Activated T-cell treated with anti-CD3 and anti-CD28 coated beads, Interleukin-2, amount 50 U/mL, for 1 hour (primary cell): ENCODE data around the gene SEMA3G.
A peak's percentile ranks its signal among the peaks of the same experiment; 100 is the strongest.

Experiments
- DNase-seq: peaks from one replicate; pipeline ENCODE4 v3.0.0-alpha.2; 2020

The SEMA3G gene

DNA sequence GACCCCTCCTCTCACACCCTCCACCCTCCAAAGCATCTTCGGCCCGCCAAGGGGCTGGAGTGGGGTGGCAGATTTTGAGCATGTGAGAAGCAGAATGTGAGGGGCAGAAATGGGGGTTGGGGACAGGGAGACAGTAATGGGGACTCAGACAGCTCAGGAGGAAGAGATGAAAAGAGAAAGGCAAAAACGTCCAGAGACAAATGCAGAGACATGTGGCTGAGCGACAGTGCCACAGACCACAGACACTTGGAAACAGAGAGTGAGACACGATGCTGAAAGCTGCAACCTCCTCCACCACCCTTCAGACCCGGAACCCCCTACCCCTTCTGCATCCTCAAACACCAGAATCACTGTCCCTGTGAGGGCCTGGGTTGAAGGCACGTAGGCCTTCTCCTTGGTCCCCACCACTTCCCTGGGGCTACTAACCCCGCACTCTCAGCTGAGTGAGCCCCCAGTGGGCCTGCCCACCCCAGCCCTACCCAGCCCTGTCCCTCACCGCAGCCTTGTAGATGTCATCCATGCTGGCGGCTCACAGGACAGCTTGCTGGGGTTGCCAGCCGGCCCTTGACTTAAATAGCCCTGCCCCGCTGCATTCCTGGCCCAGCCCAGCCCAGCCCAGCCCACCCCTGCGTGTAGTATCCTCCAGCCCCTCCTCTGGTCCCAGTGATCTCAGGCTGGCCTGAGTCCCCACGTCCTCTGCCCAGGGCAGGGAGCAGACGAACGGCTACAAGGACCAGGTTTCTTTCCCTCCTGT lies 8.8 kb upstream of the SEMA3G start, which contains the start of gene TNNC1:
TSS of gene TNNC1 (minus strand) at position 546 of the 754 bp plus-strand sequence. CDS start at position 520, 26 bp downstream.
- no peak for DNase-seq

GRCh38 chr3:52452570-52453221 lies 7.8 kb upstream of the SEMA3G start:
- no peak for DNase-seq

- no peak for DNase-seq
Observed at GRCh38 chr3:52452126-52452525, 7.2 kb upstream of the SEMA3G start.

GRCh38 chr3:52451237-52452083 lies 6.6 kb upstream of the SEMA3G start:
- no peak for DNase-seq

DNA sequence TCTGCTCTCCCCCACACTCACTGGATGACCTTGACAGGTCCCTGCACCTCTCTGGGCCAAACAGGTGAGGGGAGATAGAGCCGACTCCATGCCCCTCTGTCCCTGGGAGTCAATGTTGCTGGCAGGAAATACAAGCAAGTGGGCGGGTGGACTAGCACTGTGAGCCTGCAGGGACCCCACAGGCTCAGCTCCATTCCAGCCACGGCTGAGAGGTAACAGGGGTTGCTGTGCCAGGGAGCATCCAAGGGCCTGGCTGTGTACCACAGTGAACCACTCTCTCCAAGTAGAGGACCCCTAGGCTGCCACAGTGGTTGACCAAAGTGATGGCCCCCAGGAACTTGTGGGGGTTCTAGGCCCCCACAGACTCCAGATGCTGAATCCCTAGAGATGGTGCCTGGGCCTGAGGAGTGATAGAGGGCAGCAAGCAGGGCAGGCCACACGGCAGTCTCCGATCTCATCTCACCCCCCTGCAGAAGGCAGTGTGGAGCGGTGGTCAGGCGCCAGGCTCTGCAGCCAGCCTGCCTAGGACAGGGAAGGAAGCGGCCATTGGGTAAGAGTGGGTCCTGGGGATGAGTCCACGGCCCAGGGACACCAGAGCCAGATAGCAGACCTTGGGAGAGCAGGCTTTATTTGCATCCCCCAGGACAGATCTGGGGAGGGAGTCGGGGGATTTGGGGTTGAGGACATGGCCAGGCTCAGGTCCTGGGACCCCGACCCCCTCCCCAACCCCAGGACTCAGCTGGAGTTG lies 5.8 kb upstream of the SEMA3G start:
- DNase-seq, result no peak

DNA sequence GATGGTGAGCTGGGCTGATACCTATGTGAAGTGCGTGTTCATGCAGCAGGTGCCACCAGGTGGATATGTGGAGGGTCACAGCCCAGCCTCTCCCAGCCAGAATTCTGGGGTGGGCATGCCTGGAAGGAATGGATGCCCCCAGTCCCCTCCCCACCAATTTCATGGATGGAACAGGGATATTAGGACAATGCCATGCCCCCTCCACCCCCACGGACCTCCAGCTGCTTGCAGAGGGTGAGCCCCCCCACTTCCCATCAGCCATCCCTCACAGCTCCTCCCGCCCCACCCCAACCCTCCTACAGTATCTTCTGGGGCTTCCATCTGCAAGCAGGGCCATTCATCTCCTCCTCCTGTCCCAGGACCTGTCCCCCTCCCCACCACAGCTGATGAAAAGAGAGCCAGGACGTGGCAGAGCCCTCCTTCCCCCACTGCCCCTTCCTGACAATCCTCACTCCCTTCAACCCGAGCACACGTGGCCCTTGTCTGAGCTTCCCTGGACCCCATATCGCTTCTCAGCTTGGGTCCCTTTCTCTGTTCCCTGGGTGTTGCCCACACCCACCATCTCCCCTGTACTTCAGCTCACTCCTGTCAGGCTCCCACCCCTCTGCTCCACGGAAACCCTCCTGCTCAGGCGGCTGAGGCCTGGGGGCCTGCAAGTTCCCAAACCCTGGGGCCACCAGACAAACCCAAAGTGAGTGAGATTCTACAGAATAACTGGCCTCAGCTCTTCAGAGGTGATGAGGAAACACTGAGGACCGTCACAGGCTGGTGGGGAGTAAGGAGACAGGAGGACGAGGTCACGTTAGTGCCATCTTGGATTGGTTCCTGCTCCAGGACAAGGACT lies 2.8 kb upstream of the SEMA3G start:
- no peak for DNase-seq

- peak; percentile 74 for DNase-seq
Observed at GRCh38 chr3:52446631-52447511, 2.0 kb upstream of the SEMA3G start.

DNA sequence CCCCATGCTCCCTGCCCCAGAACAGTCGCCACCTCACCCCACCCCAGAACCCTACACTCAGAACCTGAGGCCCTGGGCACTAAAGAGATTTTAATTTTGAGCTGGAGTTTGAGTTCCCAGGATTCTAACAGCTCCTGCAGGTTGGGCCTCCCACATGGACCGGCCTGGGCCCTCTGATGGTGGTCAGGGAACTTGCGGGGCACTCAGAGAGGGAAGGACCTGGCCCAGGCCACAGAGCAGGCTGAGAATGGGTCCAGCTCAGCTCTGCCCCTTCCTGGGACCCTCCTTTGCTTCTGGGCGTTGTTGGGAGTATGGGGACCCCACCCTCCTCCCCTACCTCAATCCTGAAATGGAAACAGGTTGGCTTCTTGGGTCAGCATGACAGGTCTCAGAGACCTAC lies 1.1 kb upstream of the SEMA3G start:
- no peak for DNase-seq

DNA sequence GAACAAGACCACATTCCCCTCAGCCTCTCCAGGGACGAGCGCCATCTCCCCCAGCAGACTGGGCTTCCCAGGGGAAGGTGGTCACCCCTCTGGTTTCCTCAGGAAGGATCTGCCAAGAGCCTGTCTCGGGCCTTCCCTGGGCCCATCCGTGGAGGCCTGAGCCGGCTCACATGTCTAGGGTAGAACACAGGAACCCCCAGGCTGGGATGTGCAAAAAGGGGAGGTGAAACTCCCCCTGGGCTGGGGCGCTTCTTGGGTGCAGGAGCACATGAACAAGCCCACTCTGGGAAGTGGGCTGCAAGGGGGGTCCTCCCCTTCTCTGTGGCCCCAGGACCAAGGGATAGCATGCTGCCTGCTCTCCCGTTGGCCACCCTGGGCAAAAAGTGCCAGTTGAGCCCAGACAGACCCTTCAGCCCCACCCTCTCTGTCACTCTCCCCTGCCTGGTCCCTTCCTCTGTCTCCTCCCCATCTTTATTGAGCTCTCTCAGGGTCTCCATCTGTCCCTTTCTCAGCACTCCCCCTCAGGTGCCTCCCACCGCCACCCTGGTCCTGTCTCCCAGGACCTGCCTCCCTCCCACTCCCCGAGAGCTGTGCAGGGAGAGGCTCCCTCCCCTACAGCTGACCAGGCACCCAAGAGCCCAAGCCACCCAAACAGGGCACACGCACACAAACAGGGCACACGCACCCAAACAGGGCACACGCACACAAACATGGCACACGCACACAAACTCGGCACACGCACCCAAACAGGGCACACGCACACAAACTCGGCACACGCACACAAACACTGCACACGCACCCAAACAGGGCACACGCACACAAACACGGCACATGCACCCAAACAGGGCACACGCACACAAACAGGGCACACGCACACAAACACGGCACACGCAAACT lies 864 bp downstream of the SEMA3G start:
- no peak for DNase-seq

DNA sequence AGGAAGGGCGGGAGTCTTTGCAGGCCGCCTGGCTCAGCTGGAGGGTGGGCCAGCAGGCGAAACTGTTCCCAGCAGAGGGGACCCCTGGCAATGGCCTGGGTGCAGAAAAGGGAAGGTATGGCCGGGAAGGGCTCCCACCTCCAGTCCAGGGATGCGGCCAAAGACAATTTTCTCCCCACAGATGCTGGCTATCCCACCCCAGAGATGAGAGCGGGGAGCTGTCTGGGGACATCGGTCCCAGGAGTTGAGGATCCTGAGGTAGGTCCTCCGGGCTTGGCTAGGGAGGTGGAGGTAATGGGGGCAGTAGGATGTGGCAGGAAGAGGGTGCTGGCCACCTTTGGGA lies 1.7 kb downstream of the SEMA3G start:
- no peak for DNase-seq

DNA sequence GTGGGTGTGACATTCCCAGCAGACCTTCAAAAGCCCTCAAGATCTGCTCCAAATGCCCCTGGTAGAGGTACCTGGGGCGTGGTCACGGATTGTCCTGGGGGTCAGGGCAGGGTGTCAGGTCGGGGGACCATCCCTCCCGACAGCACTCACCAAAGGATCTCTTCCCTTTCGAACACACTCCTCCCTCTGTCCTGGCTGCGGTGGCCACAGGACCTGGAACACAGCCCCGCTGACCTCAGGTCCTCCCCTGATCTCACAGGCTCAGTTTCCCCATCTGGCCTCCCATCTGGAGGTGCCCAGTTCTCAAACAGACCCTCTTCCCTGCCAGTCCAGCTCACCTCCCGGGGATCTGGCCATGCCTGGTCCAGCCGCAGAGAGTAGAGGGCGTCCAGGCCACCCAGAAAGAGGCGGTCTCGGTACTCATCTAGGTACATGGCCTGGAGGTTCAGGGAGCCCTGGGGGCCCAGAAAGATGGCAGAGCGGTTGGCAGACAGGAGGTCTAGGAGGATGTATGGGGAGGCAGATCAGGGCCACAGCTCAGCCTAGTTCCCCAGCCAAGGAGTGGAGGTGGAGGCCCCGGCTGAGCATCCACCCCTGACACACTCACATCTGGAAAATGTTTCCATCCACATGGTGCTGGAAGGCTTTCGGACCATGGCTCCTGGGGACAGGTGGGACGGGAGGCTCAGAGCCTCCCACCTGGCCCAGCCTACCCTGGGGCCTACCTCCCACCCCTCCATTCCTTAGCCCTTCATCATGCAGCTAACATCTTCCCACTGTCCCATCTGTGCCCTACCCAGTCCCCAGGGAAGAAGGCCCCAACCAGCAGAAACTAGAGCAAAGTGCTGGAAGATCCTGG lies 2.3 kb downstream of the SEMA3G start:
- no peak for DNase-seq

- DNase-seq, result peak; percentile 2
Observed at GRCh38 chr3:52441772-52442332, 3.1 kb downstream of the SEMA3G start.

DNA sequence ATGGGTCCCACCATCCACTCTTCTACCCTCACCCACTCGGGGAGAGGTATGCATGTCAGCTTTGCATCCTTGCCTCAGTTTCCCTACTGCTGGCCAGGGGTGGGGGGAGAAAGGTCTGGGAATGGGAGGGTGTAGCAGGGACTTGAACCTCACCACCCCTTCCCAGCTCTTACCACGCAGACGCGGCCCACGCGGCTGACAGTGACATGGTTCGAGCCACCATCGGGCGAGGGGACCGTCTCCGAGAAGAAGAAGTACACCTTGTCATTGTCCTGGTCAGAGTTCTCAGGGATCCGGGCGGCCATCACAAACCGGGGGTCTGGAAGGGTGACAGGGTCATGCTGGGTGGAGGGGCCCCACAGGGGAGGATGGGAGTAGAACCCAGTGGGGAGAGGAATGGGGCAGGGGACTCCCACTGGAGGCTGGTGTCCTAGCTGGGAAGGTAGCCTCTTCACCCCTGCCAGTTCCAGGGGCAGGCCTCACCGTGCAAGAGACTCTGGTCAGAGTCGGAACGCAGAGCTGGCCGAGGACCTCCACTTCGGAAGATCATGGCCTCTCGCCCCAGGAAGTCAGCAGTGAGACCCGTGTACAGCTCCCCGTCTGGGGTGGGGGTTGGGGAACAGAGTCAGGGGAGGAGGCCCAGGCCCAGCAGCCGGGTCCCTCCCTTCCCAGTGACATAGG lies 3.7 kb downstream of the SEMA3G start:
- DNase-seq, result no peak

DNA sequence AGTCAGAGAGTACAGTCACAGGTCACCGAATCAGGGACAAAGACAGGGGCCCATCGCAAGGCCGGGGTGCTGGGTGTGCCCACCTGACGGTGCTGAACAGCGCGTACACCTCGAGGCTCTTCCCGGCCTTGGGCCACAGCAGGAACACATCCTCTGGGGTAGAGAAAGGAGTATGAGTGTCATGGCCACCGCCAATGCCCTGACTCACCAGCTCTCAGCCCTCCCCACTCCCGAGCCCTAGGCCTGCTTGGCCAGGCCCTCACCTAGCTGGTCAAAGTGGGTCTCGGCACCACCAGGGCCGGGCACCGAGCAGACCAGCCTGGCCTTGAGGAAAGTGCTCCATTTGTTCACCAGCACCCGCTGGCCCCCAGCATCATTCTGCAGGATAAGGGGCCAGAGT lies 4.2 kb downstream of the SEMA3G start:
- peak; percentile 11 for DNase-seq

GRCh38 chr3:52440249-52440551 lies 4.7 kb downstream of the SEMA3G start:
- peak; percentile 4 for DNase-seq

- peak; percentile 7 for DNase-seq
Observed at GRCh38 chr3:52439426-52440248, 5.3 kb downstream of the SEMA3G start.
